ENCODE measurements around the gene TIAM1.

TIAM1 gene

DNA sequence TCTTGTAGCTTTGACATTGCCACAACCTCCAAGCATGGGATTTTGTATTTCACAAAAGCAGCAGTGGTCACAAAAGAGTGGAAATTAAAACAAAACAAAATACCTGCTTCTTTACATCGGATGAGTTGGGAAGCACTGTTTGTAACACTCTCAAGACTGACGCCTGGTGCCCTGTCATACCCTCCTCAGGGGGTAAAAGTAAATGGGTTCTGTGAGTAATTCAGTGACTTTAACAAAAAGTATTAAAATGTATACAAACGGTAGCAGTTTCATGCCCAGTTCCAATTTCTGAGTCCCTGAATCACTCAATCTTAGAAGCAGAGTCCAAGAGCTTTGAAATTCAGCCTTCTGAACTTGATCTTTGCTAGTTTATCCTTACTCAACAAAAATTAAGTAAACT lies 152.5 kb downstream of the TIAM1 start:
- TF ChIP-seq, protein P1, sequence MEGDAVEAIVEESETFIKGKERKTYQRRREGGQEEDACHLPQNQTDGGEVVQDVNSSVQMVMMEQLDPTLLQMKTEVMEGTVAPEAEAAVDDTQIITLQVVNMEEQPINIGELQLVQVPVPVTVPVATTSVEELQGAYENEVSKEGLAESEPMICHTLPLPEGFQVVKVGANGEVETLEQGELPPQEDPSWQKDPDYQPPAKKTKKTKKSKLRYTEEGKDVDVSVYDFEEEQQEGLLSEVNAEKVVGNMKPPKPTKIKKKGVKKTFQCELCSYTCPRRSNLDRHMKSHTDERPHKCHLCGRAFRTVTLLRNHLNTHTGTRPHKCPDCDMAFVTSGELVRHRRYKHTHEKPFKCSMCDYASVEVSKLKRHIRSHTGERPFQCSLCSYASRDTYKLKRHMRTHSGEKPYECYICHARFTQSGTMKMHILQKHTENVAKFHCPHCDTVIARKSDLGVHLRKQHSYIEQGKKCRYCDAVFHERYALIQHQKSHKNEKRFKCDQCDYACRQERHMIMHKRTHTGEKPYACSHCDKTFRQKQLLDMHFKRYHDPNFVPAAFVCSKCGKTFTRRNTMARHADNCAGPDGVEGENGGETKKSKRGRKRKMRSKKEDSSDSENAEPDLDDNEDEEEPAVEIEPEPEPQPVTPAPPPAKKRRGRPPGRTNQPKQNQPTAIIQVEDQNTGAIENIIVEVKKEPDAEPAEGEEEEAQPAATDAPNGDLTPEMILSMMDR (IDR thresholded peaks at IDR 0.05; ENCODE audit: borderline replicate concordance, insufficient read depth, low read depth, low read length), result no peak
- H3K4me3 ChIP-seq (ENCODE audit: low read depth, low read length), result no peak overlapping the region

DNA sequence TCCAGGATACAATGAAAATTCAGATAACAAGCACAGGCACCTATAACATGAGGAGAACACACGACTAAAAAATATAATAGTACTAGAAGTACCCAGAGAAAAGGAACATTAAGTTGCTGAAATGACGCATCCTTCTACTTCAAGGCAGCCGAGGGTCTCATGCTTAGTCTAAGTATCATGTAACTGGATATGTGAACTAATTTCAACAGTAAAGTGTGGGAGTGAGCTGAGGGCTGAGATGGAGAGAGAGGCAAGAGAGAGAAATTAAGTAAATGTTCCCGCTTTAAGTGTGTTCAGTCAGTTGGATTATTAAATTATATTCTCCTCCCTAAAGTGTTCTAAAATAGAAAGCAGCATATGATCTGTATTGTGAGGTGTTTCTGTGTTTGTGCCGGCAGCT lies 153.5 kb downstream of the TIAM1 start:
- TF ChIP-seq, protein P1 (IDR thresholded peaks at IDR 0.05; ENCODE audit: borderline replicate concordance, insufficient read depth, low read depth, low read length), result no peak
- no peak overlapping the region for H3K4me3 ChIP-seq (ENCODE audit: low read depth, low read length)

DNA sequence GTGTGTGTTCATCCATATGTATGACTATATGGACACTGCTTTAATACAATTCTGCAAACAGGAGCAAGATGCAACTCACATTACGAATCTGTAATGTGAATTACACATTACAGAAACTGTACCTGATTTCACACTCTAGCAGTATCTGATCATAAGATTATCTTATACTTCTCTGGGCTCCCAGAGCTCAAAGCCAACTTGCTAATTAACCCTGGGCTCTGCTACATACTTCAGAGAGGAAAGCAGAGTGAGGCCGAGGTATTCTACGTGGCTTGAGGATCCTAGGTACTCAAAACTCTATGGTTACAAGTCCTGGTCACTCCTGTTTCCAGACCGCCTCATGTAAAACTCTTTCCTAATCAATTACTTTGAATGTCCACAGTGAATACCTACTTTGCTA lies 156.6 kb downstream of the TIAM1 start:
- H3K4me3 ChIP-seq (ENCODE audit: low read depth, low read length), result no peak overlapping the region
- TF ChIP-seq, protein P1 (IDR thresholded peaks at IDR 0.05; ENCODE audit: borderline replicate concordance, insufficient read depth, low read depth, low read length), result no peak

DNA sequence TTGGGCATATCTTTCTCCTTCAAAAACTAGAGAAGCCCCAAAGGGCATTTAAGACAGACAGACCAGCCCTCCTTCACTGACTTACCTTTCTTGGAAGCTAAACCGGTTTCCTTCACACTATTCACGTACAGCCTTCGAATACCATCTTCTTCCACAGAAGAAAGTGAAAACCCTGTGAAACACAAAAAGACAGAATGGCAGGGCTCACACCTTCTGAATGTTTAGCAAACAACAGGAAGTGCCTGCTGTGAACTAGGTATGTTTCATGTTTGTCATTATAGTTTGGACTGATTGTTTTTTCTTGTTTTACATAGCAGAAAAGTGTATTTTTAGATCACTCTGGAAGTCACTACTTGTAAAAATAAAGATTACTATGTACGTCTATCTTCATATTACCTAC lies 157.1 kb downstream of the TIAM1 start:
- no peak overlapping the region for H3K4me3 ChIP-seq (ENCODE audit: low read depth, low read length)
- TF ChIP-seq, protein P1 (IDR thresholded peaks at IDR 0.05; ENCODE audit: borderline replicate concordance, insufficient read depth, low read depth, low read length), result no peak

DNA sequence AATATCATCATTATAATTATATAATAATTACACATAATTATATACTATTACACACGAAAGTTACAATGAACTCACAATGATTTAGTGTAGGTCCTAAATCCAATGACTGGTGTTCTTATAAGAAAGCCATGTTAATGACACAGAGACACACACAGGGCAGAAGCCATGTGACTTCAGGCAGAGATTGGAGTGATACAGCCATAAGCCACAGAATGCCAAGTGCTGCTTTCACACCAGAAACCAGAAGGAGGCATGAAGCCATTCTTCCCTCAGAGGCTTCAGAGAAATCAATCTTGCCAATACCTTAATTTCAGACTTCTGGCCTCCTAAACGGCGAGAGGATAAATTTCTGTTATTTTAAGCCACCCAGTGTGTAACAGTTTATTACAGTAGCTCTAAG lies 158.4 kb downstream of the TIAM1 start:
- TF ChIP-seq, protein P1 (IDR thresholded peaks at IDR 0.05; ENCODE audit: borderline replicate concordance, insufficient read depth, low read depth, low read length), result no peak
- no peak overlapping the region for H3K4me3 ChIP-seq (ENCODE audit: low read depth, low read length)

DNA sequence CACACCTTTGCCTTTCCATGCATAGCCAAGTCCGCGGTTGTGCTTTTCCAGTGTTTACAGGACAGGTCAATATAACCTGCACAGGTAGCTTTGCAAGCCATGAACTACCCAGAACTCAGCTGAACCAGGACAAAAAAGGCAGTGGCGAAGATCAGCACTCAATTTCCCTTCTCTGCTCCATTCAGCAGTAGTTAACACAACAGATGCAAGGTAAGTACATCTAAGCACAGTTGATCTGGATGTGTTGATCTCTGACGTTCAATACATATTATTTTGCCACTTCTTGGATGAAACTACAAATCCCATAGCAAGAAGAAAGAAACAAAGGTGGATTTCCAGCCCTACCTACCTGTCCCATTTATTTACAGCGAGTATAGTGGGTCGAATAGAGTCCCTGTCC lies 159.2 kb downstream of the TIAM1 start:
- TF ChIP-seq, protein P1 (IDR thresholded peaks at IDR 0.05; ENCODE audit: borderline replicate concordance, insufficient read depth, low read depth, low read length), result no peak
- no peak overlapping the region for H3K4me3 ChIP-seq (ENCODE audit: low read depth, low read length)

DNA sequence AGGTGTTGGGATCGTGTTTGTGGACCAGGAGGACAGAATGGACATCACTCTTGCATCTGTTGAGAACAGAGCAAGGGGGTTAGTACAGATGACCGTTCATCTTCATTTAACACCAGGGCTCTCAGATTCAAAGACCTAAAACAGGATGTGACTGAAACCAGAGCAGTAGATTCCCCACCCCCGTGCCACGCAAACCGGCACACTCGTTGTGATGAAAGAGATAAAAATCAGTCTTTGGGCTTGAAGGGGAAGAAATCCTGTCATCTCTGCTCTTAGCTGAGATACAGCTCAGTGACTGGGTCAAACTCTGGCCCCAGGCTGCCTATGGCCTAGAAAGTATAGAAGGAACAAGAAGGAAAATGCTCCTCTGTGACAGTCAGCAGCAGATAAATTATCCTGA lies 159.6 kb downstream of the TIAM1 start:
- TF ChIP-seq, protein P1 (IDR thresholded peaks at IDR 0.05; ENCODE audit: borderline replicate concordance, insufficient read depth, low read depth, low read length), result no peak
- no peak overlapping the region for H3K4me3 ChIP-seq (ENCODE audit: low read depth, low read length)
